GM12878 (cell line): ENCODE results near the gene LCT.

Experiments
- ETV6 ChIP-seq, 2 experiments: fragments of 450-650 bp in 1 of 2; IDR thresholded peaks in 1 of 2; conservative IDR thresholded peaks in 1 of 2; 2 replicates each; pipeline ENCODE4 v1.6.1; 2014; ENCODE audit warnings: antibody characterized with exemption in 1 of 2, borderline replicate concordance in 1 of 2, low read depth in 1 of 2, mild to moderate bottlenecking in 1 of 2, moderate library complexity in 1 of 2
- EZH2 ChIP-seq: IDR thresholded peaks from 2 replicates; pipeline ENCODE4 v1.6.1; 2012; ENCODE audit warnings: low read depth, mild to moderate bottlenecking, control low read depth, inconsistent platforms, low read length, borderline replicate concordance; ENCODE audit not compliant: control insufficient read depth
- GABPA ChIP-seq: IDR thresholded peaks from 2 replicates; pipeline ENCODE4 v1.6.1; 2014; ENCODE audit warnings: antibody characterized with exemption, low read depth, mild to moderate bottlenecking, inconsistent platforms
- JUND ChIP-seq: IDR thresholded peaks from 2 replicates; pipeline ENCODE4 v1.6.1; 2012; ENCODE audit warnings: low read depth, mild to moderate bottlenecking, low read length, improper control_type of control experiment, moderate library complexity
- NFYB ChIP-seq: IDR thresholded peaks from 2 replicates; pipeline ENCODE4 v1.6.1; 2011; ENCODE audit warnings: low read depth, mild to moderate bottlenecking, low read length, improper control_type of control experiment, moderate library complexity; ENCODE audit not compliant: insufficient read depth
- POLR2A ChIP-seq: IDR thresholded peaks from 2 replicates; pipeline ENCODE4 v1.6.1; 2011; ENCODE audit warnings: low read depth, mild to moderate bottlenecking, low read length
- TF ChIP-seq, protein P1 (sequence below), 3 experiments: IDR thresholded peaks in 2 of 3; conservative IDR thresholded peaks in 1 of 3; 2 replicates each; pipeline ENCODE4 v1.5.1; 2011; ENCODE audit warnings: low read depth in 3 of 3, low read length in 3 of 3, mild to moderate bottlenecking in 3 of 3, control low read depth in 2 of 3, moderate library complexity in 2 of 3, inconsistent platforms in 1 of 3, mixed read lengths in 1 of 3; ENCODE audit not compliant: control insufficient read depth in 2 of 3, insufficient read depth in 1 of 3; ENCODE audit errors: extremely low read depth in 1 of 3
- TF ChIP-seq, protein P2 (sequence below): IDR thresholded peaks from 2 replicates; pipeline ENCODE4 v1.6.1; 2012; ENCODE audit warnings: low read length, inconsistent platforms
- TF ChIP-seq, protein P3 (sequence below): fragments of 450-650 bp; conservative IDR thresholded peaks from 2 replicates; pipeline ENCODE4 v1.6.1; 2017; ENCODE audit warnings: mild to moderate bottlenecking, moderate library complexity
- TF ChIP-seq, protein P4 (sequence below): fragments of 450-650 bp; IDR thresholded peaks from 2 replicates; pipeline ENCODE4 v1.6.1; 2014; ENCODE audit warnings: mild to moderate bottlenecking
- TF ChIP-seq, protein P5 (sequence below): IDR thresholded peaks from 2 replicates; pipeline ENCODE4 v1.6.1; 2011; ENCODE audit warnings: low read depth, low read length, improper control_type of control experiment, borderline replicate concordance

DNA sequence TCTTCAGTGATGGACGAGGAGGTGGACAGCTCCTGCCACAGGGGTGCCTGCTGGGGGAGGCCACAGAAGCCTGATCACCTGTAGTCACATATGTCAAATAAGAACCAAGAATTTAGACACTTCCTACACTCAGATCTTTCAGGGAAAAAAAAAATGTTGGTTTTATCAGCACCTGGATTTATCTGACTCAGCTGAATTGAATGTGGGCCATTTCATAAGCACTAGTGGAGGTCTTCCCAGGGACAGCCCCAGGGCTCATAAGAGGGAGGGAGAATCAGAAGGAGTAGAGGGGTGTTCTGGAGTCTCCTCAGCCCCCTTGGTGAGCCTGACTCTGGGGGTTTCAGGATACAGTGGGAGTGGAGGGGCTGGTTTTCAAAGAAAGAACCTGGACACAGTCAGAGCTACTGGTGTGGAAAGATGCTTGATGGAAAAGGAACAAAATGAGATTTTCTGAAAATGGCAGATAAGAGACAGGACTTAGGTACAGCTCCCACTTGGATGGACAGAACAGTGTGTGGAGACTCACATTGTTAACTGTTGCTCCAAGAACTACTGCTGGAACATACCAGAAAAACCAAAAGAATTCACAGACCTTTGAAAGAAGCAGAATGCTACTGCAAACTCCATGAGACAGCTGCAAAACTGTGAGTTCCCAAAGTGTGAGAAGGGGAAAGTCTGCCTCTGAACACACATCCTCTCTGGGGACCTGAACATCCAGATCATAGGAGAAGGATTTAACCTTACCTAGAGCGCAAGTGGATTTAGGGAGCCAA, 45.4 kb downstream of the LCT start:
- TF ChIP-seq EZH2 (no peak), POLR2A (no peak), GABPA (no peak), ETV6 (conservative IDR thresholded peaks at IDR 0.05 in 1 of 2, IDR thresholded peaks at IDR 0.05 in 1 of 2; ENCODE audit: borderline replicate concordance in 1 of 2, low read depth in 1 of 2) (no peak), NFYB (no peak), JUND (no peak)
- TF ChIP-seq, protein P1, sequence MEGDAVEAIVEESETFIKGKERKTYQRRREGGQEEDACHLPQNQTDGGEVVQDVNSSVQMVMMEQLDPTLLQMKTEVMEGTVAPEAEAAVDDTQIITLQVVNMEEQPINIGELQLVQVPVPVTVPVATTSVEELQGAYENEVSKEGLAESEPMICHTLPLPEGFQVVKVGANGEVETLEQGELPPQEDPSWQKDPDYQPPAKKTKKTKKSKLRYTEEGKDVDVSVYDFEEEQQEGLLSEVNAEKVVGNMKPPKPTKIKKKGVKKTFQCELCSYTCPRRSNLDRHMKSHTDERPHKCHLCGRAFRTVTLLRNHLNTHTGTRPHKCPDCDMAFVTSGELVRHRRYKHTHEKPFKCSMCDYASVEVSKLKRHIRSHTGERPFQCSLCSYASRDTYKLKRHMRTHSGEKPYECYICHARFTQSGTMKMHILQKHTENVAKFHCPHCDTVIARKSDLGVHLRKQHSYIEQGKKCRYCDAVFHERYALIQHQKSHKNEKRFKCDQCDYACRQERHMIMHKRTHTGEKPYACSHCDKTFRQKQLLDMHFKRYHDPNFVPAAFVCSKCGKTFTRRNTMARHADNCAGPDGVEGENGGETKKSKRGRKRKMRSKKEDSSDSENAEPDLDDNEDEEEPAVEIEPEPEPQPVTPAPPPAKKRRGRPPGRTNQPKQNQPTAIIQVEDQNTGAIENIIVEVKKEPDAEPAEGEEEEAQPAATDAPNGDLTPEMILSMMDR (IDR thresholded peaks at IDR 0.05 in 2 of 3, conservative IDR thresholded peaks at IDR 0.05 in 1 of 3; ENCODE audit: control insufficient read depth in 2 of 3, extremely low read depth in 1 of 3, insufficient read depth in 1 of 3, low read depth in 3 of 3, low read length in 3 of 3), result no peak
- TF ChIP-seq, protein P2, sequence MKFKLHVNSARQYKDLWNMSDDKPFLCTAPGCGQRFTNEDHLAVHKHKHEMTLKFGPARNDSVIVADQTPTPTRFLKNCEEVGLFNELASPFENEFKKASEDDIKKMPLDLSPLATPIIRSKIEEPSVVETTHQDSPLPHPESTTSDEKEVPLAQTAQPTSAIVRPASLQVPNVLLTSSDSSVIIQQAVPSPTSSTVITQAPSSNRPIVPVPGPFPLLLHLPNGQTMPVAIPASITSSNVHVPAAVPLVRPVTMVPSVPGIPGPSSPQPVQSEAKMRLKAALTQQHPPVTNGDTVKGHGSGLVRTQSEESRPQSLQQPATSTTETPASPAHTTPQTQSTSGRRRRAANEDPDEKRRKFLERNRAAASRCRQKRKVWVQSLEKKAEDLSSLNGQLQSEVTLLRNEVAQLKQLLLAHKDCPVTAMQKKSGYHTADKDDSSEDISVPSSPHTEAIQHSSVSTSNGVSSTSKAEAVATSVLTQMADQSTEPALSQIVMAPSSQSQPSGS, result no peak
- TF ChIP-seq, protein P3, sequence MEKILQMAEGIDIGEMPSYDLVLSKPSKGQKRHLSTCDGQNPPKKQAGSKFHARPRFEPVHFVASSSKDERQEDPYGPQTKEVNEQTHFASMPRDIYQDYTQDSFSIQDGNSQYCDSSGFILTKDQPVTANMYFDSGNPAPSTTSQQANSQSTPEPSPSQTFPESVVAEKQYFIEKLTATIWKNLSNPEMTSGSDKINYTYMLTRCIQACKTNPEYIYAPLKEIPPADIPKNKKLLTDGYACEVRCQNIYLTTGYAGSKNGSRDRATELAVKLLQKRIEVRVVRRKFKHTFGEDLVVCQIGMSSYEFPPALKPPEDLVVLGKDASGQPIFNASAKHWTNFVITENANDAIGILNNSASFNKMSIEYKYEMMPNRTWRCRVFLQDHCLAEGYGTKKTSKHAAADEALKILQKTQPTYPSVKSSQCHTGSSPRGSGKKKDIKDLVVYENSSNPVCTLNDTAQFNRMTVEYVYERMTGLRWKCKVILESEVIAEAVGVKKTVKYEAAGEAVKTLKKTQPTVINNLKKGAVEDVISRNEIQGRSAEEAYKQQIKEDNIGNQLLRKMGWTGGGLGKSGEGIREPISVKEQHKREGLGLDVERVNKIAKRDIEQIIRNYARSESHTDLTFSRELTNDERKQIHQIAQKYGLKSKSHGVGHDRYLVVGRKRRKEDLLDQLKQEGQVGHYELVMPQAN, result no peak
- TF ChIP-seq, protein P4, sequence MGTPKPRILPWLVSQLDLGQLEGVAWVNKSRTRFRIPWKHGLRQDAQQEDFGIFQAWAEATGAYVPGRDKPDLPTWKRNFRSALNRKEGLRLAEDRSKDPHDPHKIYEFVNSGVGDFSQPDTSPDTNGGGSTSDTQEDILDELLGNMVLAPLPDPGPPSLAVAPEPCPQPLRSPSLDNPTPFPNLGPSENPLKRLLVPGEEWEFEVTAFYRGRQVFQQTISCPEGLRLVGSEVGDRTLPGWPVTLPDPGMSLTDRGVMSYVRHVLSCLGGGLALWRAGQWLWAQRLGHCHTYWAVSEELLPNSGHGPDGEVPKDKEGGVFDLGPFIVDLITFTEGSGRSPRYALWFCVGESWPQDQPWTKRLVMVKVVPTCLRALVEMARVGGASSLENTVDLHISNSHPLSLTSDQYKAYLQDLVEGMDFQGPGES, result no peak
- TF ChIP-seq, protein P5, sequence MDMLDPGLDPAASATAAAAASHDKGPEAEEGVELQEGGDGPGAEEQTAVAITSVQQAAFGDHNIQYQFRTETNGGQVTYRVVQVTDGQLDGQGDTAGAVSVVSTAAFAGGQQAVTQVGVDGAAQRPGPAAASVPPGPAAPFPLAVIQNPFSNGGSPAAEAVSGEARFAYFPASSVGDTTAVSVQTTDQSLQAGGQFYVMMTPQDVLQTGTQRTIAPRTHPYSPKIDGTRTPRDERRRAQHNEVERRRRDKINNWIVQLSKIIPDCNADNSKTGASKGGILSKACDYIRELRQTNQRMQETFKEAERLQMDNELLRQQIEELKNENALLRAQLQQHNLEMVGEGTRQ, result no peak
